Left cardiac atrium (tissue), 4 donors: ENCODE measurements around the gene PRLH. TPM values are rescaled to one million over a fixed set of nuclear protein-coding genes. Genes with fewer than 3 reads are reported as not detected.

Experiments used
- ATAC-seq, 2 donors: fragments of 200-7000 bp; cut with Tn5 transposase; one replicate each; pipeline ENCODE4 v1.9.1; 2020; ENCODE audit warnings: mild to moderate bottlenecking in 2 of 2, moderate library complexity in 2 of 2
- DNase-seq: peaks from one replicate; pipeline ENCODE4 v3.0.0-alpha.2; 2020
- intact Hi-C, 2 donors: fragments of 100-400 bp; cut with DNase I; formaldehyde crosslinking; loops; one replicate each; pipeline versions ENCODE4 v1.14.1 to v1.15.1; 2022 to 2023
- total RNA-seq, 2 donors: library from RNA; stranded (reverse); fragmentation: NEBNext Ultra II Directional; extraction: Animal tissue kit (Norgen Biotek cat#: 25700); gene quantifications; one replicate each; pipeline ENCODE4 v1.2.1, GENCODE V29; 2021
- donor health status: DM: no; HTN: yes; CAD: no.
- donor health status: DM: no; HTN: yes; CAD: no; lungs with severe emphysema.
- donor health status: DM: yes; HTN: yes; CAD: no.
- donor health status: Dilated cardiomyopathy.

The PRLH gene
- total RNA-seq, 2 donors from 2014 or later = not detected

DNA sequence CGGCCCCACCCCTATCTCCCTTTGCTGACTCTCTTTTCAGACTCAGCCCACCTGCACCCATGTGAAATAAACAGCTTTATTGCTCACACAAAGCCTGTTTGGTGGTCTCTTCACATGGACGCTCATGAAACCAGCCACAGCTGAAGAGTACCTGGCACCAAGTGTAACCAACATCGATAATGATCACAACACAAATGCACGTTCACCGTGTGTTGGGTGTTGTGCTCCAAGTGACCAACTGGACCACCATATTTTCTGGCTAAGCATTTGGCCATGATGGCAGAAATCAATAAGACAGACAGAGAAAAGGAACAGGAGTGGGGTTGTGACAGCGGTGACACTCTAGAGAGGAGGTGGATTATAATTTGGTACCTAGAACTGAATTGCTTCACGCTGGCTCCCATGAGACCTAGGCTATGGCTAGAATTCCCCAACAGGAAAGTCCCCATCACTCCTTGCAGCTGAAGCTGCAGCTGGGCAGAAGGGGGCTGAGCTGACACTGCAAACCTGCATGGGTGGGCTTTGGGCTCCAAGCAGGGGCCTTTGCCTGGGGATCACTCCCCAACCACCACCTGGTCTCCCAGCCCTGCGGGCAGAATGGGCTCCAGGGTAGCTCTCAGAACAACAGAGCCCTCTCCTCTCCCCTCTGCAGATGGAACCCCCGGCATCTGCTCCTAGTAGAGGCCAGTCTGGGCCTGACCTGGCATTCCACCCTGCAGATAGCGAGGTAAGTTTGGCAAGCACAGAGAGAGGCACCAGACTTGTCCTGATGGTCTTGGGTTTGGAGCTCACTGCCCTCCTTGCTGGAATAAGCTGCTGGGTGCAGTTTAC is 46.4 kb downstream of the PRLH start:
- intact Hi-C loops = no loop called here
- DNase-seq (no peak), ATAC-seq (no peak)

DNA sequence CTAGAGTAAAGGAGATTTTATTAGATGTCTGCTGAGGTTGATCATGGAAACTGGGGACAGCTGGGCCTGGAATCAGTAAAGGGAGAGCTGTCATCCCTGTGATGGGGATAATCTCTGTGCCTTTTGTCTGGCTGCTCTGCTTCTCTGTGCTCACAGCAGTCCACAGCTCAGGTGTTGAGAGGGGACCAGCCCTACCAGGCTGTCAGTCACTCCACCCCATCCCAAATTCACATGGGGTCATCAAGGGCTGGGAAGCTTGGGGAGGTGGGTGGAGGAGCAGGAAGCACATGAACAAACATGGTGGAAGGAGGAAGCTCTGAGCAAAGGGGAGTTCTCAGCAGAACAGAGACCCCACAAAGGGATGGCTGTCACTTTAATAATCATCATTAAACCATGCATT is 47.3 kb downstream of the PRLH start:
- ATAC-seq (no peak), DNase-seq (no peak)
- intact Hi-C loops = no loop called here

- ATAC-seq (no peak), DNase-seq (no peak)
- intact Hi-C loops = no loop called here
These were observed 47.9 kb downstream of the PRLH start for GRCh38 chr2:237614151-237614720.

- DNase-seq (no peak), ATAC-seq (peak in 1 of 2 donors; percentile 25)
- intact Hi-C loops = no loop called here
These were observed 49.4 kb downstream of the PRLH start for GRCh38 chr2:237615631-237616249.

- DNase-seq (no peak), ATAC-seq (peak in 1 of 2 donors; percentile 18)
- intact Hi-C loops = no loop called here
These were observed 50.0 kb downstream of the PRLH start for GRCh38 chr2:237616373-237616733.

Other genes with a start within 250 kb of the PRLH start
- gene COL6A3, start 152.4 kb upstream of the PRLH start, total RNA-seq = 100 to 1,000 TPM; 145 to 186 TPM
- gene MLPH, start 79.3 kb upstream of the PRLH start, total RNA-seq = 100 to 1,000 TPM in 1 of 2 donors, 10 to 100 TPM in 1; 91.5 to 121 TPM
- 1 to 10 TPM; 2.3 to 2.4 TPM for gene RAB17, start 24.2 kb downstream of the PRLH start, total RNA-seq
- 10 to 100 TPM; 69.3 to 99.6 TPM for gene LRRFIP1, start 61.0 kb downstream of the PRLH start, total RNA-seq
- gene RBM44, start 232.2 kb downstream of the PRLH start, total RNA-seq = under 1 TPM; 0.38 to 0.47 TPM